H1 (cell line): Measurements from ENCODE around the gene CHDH. TPM values are rescaled to one million over a fixed set of nuclear protein-coding genes. Genes with fewer than 3 reads are reported as not detected.

Source experiments
- ASH2L ChIP-seq: fragments of 200-600, 300-600 bp; sonication (generic); IDR thresholded peaks from one replicate; pipeline ENCODE4 v1.7.1; 2017; ENCODE audit warnings: low read length
- POLR2A ChIP-seq, 2 experiments: IDR thresholded peaks; 1 replicate in 1 of 2; 2 replicates in 1 of 2; pipeline ENCODE4 v1.6.1; 2011; ENCODE audit warnings: low read depth in 2 of 2, low read length in 2 of 2, mild to moderate bottlenecking in 2 of 2; ENCODE audit errors: control extremely low read depth in 1 of 2
- SUZ12 ChIP-seq: fragments of 200-600 bp; sonication (generic); IDR thresholded peaks from 2 replicates; pipeline ENCODE4 v1.6.1; 2012; ENCODE audit warnings: mild to moderate bottlenecking, inconsistent platforms, low read length, moderate library complexity, mixed read lengths
- polyA plus RNA-seq, 7 experiments: library from polyadenylated mRNA; depleted of rRNA in 3 of 7; stranded (reverse) in 5 of 7; unstranded in 2 of 7; fragments of >200 nt in 5 of 7; fragments of 200-250 nt in 2 of 7; gene quantifications; 1 replicate in 5 of 7; 2 replicates in 1 of 7; 4 replicates in 1 of 7; pipeline versions ENCODE4 v1.2.1 to v1.2.3, GENCODE V29; 2011 to 2013; ENCODE audit warnings: missing spikeins in 2 of 7, mixed read lengths in 2 of 7
- total RNA-seq: library from RNA; stranded (reverse); fragmentation: NEBNext Ultra II Directional; extraction: Animal tissue kit (Norgen Biotek cat#: 25700); gene quantifications from 2 replicates; pipeline ENCODE4 v1.2.1, GENCODE V29; 2021

Gene CHDH
- total and polyA plus RNA-seq, 2 of the 8 experiments (the other 6 are each of a cell fraction or from before 2014, with no cell fraction given): 4.9 to 10.3 TPM

DNA sequence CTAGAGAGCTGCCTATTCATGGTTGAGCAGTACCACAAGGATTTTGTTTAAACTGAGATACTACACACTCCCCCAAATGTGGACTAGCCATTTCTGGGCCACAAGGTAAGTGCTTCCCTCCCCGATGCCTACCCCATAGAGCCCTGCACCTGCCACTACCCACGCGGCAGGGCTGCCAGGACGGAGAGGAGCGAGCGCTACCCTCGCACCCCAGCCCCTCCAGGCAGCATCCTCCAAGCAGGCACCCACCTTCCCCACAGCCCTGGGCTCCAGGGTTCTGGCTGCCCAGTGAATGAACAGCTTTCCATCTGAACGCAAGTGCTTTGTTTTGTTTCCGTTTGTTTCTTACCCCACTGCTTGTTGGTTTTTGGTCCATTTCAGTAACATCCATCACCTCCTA is 59.2 kb downstream of the CHDH start (continued):
- TF ChIP-seq SUZ12 (no peak), ASH2L (no peak), POLR2A (IDR thresholded peaks at IDR 0.05; ENCODE audit: control extremely low read depth in 1 of 2, low read depth in 2 of 2, low read length in 2 of 2) (no peak)
